ENCODE measurements around the gene RNF169. TPM values are rescaled to one million over a fixed set of nuclear protein-coding genes. Genes with fewer than 3 reads are reported as not detected.

The RNF169 gene
- total RNA-seq, 1 experiment from 2014 or later = 28.0 TPM

DNA sequence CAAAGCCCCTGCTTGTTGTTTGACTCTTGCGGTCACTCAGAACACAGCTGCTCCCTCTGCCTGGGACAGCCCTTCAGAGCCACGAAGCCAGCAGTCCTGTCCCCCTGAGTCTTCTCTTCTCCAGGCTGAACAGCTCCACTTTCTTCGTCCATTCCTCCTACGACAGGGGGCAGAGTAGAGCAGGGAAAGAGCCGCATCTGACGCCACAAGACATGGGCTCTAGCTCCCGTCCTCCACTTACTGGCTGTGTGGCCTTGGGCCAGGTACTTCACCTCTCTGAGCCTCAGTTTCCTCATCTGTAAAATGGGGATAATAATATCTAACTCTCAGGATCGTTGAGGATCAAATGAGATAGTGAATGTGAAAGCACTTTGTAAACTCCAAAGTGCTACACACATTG lies 47.3 kb upstream of the RNF169 start:
- H3K9me3 ChIP-seq = no peaks in the 10 kb centered on the region
- intact Hi-C loops (cut with micrococcal nuclease; ENCODE audit: unreplicated experiment) = loop anchor here (10.0 kb wide), 1 partner anchor 543 kb away; the partner anchor contains the start of gene TPBGL
- TF ChIP-seq, protein P1, sequence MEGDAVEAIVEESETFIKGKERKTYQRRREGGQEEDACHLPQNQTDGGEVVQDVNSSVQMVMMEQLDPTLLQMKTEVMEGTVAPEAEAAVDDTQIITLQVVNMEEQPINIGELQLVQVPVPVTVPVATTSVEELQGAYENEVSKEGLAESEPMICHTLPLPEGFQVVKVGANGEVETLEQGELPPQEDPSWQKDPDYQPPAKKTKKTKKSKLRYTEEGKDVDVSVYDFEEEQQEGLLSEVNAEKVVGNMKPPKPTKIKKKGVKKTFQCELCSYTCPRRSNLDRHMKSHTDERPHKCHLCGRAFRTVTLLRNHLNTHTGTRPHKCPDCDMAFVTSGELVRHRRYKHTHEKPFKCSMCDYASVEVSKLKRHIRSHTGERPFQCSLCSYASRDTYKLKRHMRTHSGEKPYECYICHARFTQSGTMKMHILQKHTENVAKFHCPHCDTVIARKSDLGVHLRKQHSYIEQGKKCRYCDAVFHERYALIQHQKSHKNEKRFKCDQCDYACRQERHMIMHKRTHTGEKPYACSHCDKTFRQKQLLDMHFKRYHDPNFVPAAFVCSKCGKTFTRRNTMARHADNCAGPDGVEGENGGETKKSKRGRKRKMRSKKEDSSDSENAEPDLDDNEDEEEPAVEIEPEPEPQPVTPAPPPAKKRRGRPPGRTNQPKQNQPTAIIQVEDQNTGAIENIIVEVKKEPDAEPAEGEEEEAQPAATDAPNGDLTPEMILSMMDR (IDR thresholded peaks at IDR 0.05; ENCODE audit: insufficient read depth in 1 of 2, low read depth in 1 of 2, low read length in 1 of 2, severe bottlenecking in 1 of 2, unreplicated experiment in 1 of 2) = no peak
- BruUV-seq (replicated peaks) = no TSS peak
- Mint-ChIP-seq H3K9me3 (ENCODE audit: unreplicated experiment) (no peaks in the 10 kb centered on the region), H3K4me1 (ENCODE audit: low read depth, unreplicated experiment) (no peaks in the 10 kb centered on the region), H3K27ac (ENCODE audit: unreplicated experiment) (no peak overlapping the region), H3K4me3 (ENCODE audit: unreplicated experiment) (no peak overlapping the region), H3K36me3 (ENCODE audit: insufficient read depth, unreplicated experiment) (no peaks in the 10 kb centered on the region), H3K27me3 (ENCODE audit: insufficient read depth, unreplicated experiment) (no peaks in the 10 kb centered on the region)
- DNase-seq = peak in 1 of 2 experiments; percentile 32
- H3K4me1 ChIP-seq = no peaks in the 10 kb centered on the region
- H3K27me3 ChIP-seq (replicated peaks; ENCODE audit: control insufficient read depth, insufficient read depth, low read length) = no peaks in the 10 kb centered on the region
- POLR2A ChIA-PET = no interaction called here
- CTCF ChIA-PET = interaction anchor here (0.6 to 3.2 kb wide), 11 partner anchors 8 to 990 kb away, joined by 3 to 158 read pairs (median 8); no protein-coding TSS in a partner anchor
- no peak overlapping the region for H3K4me3 ChIP-seq (ENCODE audit: low read depth, low read length)
- no peaks in the 10 kb centered on the region for H3K36me3 ChIP-seq (ENCODE audit: control insufficient read depth, insufficient read depth, low read length)

DNA sequence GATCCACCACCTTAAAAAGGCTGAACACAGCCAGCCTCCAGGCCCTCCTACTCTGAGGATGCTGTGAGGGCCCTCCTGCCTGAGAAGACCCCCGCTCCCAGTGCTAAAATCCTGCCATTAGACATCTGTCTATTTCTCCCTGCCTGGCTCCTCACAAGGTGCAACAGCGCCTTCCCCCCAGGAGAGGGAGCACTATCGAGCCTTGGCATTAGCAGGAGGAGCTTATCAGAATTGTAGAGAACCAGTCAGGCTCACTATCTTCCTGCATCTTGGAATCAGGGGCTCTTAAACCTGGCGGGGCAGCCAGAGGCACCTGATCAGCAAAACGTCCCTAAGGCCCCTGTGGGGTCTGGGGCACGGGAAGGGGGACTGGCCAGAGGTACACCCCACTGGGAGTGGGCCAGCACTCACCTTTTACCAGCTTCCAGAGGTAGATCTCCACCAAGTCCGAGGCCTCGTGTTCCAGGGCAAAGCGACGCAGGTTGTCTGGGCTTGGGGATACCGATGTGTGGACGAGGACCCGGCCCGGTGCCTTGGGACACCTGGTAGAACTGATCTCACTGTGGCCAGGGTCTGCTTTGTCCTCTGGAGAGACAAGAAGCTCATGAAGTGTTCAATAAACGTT lies 46.2 kb upstream of the RNF169 start:
- Histone ChIP-seq H3K4me1 (no peaks in the 10 kb centered on the region), H3K36me3 (ENCODE audit: control insufficient read depth, insufficient read depth, low read length) (no peaks in the 10 kb centered on the region), H3K9me3 (no peaks in the 10 kb centered on the region), H3K4me3 (ENCODE audit: low read depth, low read length) (no peak overlapping the region), H3K27me3 (replicated peaks; ENCODE audit: control insufficient read depth, insufficient read depth, low read length) (no peaks in the 10 kb centered on the region)
- peak; percentile 85 to 89 for DNase-seq
- ChIA-PET CTCF (interaction anchor here (0.5 to 3.2 kb wide), 34 partner anchors 8 to 731 kb away, joined by 3 to 158 read pairs (median 5); partner anchors contain the start of genes CHRDL2, LIPT2, PGM2L1 and POLD3), POLR2A (interaction anchor here (0.6 kb wide), 1 partner anchor 24 kb away, joined by 3 read pairs; no protein-coding TSS in a partner anchor)
- TF ChIP-seq, protein P1 (IDR thresholded peaks at IDR 0.05; ENCODE audit: insufficient read depth in 1 of 2, low read depth in 1 of 2, low read length in 1 of 2, severe bottlenecking in 1 of 2, unreplicated experiment in 1 of 2) = peak; percentile 99 to 100
- Mint-ChIP-seq H3K9me3 (ENCODE audit: unreplicated experiment) (no peaks in the 10 kb centered on the region), H3K27ac (ENCODE audit: unreplicated experiment) (no peak overlapping the region), H3K36me3 (ENCODE audit: insufficient read depth, unreplicated experiment) (no peaks in the 10 kb centered on the region), H3K4me3 (ENCODE audit: unreplicated experiment) (no peak overlapping the region), H3K27me3 (ENCODE audit: insufficient read depth, unreplicated experiment) (no peaks in the 10 kb centered on the region), H3K4me1 (ENCODE audit: low read depth, unreplicated experiment) (no peaks in the 10 kb centered on the region)
- intact Hi-C loops (cut with micrococcal nuclease; ENCODE audit: unreplicated experiment) = loop anchor here (1.0 to 10.0 kb wide), 4 partner anchors 24 to 542 kb away; partner anchors contain the start of gene TPBGL
- no TSS peak for BruUV-seq (replicated peaks)

DNA sequence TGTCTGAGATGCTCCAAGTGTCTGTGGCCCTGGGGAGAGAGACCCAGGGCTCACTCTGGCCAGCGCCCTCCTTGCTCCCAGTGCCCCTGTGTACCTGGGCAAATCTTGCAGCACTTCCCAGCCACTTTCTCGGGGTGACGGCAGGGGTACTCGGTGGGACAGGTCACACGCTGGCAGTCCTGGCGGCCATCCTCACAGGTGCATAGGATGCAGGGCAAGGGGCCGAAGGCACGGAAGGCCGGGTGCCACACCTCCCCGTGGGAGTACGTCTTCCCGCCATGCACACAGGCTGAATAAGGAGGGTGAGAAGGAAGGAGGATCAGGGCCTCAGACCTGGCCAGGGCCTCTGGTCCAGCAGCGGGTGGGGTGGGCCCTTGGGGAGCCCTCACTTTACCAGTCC lies 45.4 kb upstream of the RNF169 start:
- H3K9me3 ChIP-seq = no peaks in the 10 kb centered on the region
- no peaks in the 10 kb centered on the region for H3K36me3 ChIP-seq (ENCODE audit: control insufficient read depth, insufficient read depth, low read length)
- no peak for DNase-seq
- H3K4me1 Mint-ChIP-seq (ENCODE audit: low read depth, unreplicated experiment) = no peaks in the 10 kb centered on the region
- no peaks in the 10 kb centered on the region for H3K36me3 Mint-ChIP-seq (ENCODE audit: insufficient read depth, unreplicated experiment)
- no peaks in the 10 kb centered on the region for H3K4me1 ChIP-seq
- ChIA-PET POLR2A (no interaction called here), CTCF (interaction anchor here (0.6 to 3.2 kb wide), 11 partner anchors 9 to 732 kb away, joined by 3 to 158 read pairs (median 7); no protein-coding TSS in a partner anchor)
- H3K9me3 Mint-ChIP-seq (ENCODE audit: unreplicated experiment) = no peaks in the 10 kb centered on the region
- H3K27ac Mint-ChIP-seq (ENCODE audit: unreplicated experiment) = no peak overlapping the region
- H3K4me3 ChIP-seq (ENCODE audit: low read depth, low read length) = no peak overlapping the region
- intact Hi-C loops (cut with micrococcal nuclease; ENCODE audit: unreplicated experiment) = loop anchor here (10.0 kb wide), 1 partner anchor 542 kb away; the partner anchor contains the start of gene TPBGL
- BruUV-seq (replicated peaks) = no TSS peak
- no peaks in the 10 kb centered on the region for H3K27me3 Mint-ChIP-seq (ENCODE audit: insufficient read depth, unreplicated experiment)
- no peaks in the 10 kb centered on the region for H3K27me3 ChIP-seq (replicated peaks; ENCODE audit: control insufficient read depth, insufficient read depth, low read length)
- no peak overlapping the region for H3K4me3 Mint-ChIP-seq (ENCODE audit: unreplicated experiment)
- TF ChIP-seq, protein P1 (IDR thresholded peaks at IDR 0.05; ENCODE audit: insufficient read depth in 1 of 2, low read depth in 1 of 2, low read length in 1 of 2, severe bottlenecking in 1 of 2, unreplicated experiment in 1 of 2) = no peak
